Measurements from ENCODE around the gene AEN. TPM values are rescaled to one million over a fixed set of nuclear protein-coding genes. Genes with fewer than 3 reads are reported as not detected.

AEN gene
- total RNA-seq, 1 experiment from 2014 or later, result 36.2 TPM

DNA sequence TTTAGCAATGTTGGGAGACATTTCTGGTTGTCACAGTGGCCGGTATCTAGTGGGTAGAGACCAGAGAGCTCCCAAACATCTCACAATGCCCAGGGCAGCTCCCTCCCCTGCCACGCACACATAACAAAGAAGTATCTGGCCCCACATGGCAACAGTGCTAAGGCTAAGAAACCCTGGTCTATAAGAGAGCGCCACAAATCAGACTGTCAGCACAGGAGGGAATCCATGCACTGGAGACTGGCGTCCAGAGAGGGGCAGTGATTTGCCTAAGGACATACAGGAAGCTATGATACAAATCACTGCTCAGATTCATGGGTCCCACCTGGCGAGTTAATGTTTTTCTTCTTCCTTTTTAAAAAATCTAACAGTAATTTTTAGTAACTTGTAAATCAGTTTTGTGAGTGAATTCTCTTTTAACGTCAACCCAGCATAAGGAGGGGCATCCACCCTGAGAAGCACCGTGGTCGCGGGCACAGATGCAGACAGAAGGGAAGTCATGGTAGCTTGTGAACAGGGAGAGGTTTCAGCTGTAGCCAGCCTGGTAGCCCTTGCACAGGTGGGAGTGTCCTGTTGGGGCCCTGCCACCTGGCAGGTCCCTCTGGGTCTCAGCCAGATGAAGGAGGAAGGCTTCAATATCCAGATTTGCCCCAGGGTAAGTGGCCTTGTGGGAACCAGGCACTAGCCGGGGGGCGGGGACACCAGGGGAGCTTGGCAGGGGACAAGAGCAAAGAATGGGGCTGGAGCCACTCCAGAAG is 26.4 kb downstream of the AEN start:
- TF ChIP-seq TCF7L2 (IDR thresholded peaks at IDR 0.05; ENCODE audit: borderline replicate concordance, extremely low read depth, insufficient read depth, insufficient read length) (no peak), EGR1 (IDR thresholded peaks at IDR 0.05; ENCODE audit: low read depth) (no peak)
- TF ChIP-seq, protein P1, sequence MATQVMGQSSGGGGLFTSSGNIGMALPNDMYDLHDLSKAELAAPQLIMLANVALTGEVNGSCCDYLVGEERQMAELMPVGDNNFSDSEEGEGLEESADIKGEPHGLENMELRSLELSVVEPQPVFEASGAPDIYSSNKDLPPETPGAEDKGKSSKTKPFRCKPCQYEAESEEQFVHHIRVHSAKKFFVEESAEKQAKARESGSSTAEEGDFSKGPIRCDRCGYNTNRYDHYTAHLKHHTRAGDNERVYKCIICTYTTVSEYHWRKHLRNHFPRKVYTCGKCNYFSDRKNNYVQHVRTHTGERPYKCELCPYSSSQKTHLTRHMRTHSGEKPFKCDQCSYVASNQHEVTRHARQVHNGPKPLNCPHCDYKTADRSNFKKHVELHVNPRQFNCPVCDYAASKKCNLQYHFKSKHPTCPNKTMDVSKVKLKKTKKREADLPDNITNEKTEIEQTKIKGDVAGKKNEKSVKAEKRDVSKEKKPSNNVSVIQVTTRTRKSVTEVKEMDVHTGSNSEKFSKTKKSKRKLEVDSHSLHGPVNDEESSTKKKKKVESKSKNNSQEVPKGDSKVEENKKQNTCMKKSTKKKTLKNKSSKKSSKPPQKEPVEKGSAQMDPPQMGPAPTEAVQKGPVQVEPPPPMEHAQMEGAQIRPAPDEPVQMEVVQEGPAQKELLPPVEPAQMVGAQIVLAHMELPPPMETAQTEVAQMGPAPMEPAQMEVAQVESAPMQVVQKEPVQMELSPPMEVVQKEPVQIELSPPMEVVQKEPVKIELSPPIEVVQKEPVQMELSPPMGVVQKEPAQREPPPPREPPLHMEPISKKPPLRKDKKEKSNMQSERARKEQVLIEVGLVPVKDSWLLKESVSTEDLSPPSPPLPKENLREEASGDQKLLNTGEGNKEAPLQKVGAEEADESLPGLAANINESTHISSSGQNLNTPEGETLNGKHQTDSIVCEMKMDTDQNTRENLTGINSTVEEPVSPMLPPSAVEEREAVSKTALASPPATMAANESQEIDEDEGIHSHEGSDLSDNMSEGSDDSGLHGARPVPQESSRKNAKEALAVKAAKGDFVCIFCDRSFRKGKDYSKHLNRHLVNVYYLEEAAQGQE (IDR thresholded peaks at IDR 0.05; ENCODE audit: low read depth), result no peak
- Histone ChIP-seq H2AFZ (ENCODE audit: low read depth, low read length, poor library complexity, severe bottlenecking) (no peak overlapping the region), H4K20me1 (ENCODE audit: insufficient read depth) (no peaks in the 10 kb centered on the region), H3K36me3 (ENCODE audit: control insufficient read depth in 1 of 2, insufficient read depth in 2 of 2, low read length in 2 of 2) (no peaks in the 10 kb centered on the region), H3K27ac (ENCODE audit: low read depth, low read length) (no peak overlapping the region), H3K9me2 (ENCODE audit: insufficient read depth) (no peaks in the 10 kb centered on the region), H3K9ac (ENCODE audit: low read length) (no peak overlapping the region), H3K79me2 (ENCODE audit: insufficient read depth, low read length) (no peaks in the 10 kb centered on the region), H3K9me3 (ENCODE audit: control insufficient read depth in 1 of 2, insufficient read depth in 1 of 2, low read depth in 1 of 2, low read length in 2 of 2) (no peaks in the 10 kb centered on the region), H3K27me3 (ENCODE audit: insufficient read depth, low read length) (no peaks in the 10 kb centered on the region), H3K4me1 (ENCODE audit: control insufficient read depth in 1 of 2, insufficient read depth in 2 of 2, low read length in 2 of 2) (peaks cover 23 to 26% of the 10 kb centered on the region in 2 experiments), H3K4me2 (ENCODE audit: low read length) (0 out of 2 replicates have a peak overlapping the region, but pooled peaks have one; percentile 56), H3K4me3 (replicated peaks in 1 of 2; ENCODE audit: low read depth in 1 of 2, low read length in 2 of 2) (no peak overlapping the region)
- ChIA-PET POLR2A (no interaction called here), RAD21 (ENCODE audit: low non-redundant PET in 1 of 2, low total read pairs in 2 of 2, uncharacterized antibody in 2 of 2, unreplicated experiment in 2 of 2) (no interaction called here), CTCF (no interaction called here)
- ATAC-seq (no peak), DNase-seq (ENCODE audit: low read depth, low spot score) (no peak)
- intact Hi-C loops (cut with micrococcal nuclease), result no loop called here
- BruUV-seq (replicated peaks), result no TSS peak
